Thyroid gland (tissue), 4 donors: ENCODE data around the gene RIPPLY1.

Experiments
- POLR2A ChIP-seq, 2 donors: fragments of 450-650 bp; IDR thresholded peaks; one replicate each; pipeline ENCODE4 v1.6.1; 2017; ENCODE audit warnings: antibody characterized with exemption in 2 of 2, mild to moderate bottlenecking in 2 of 2, moderate library complexity in 1 of 2
- TF ChIP-seq, protein P1 (sequence below), 6 experiments: fragments of 200-600 bp in 3 of 6; fragments of 450-650 bp in 3 of 6; sonication (generic) in 3 of 6; IDR thresholded peaks; one replicate each; pipeline ENCODE4 v1.5.1; 2016 to 2019; ENCODE audit warnings: antibody characterized with exemption in 6 of 6, mild to moderate bottlenecking in 2 of 6, inconsistent platforms in 1 of 6, moderate library complexity in 1 of 6

DNA sequence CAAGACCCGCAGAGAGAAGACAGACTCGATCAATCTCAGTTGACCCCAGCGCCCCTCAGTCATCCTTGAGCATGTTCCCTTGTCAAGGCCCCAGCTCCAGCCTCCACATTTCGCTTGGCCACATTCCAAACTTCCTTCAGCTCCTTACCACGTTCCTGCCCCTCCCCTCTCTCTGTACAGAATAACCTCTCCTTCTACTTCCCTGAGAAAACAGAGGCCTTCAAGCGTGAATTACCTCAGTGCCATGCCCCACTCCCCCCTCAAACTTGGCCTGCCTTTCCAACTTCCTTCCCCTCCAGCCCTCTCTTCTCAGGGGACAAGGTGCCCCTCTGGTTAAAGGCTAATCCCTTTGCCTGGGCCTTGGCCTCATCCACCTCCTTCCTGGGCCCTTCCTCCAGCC is 3.2 kb upstream of the RIPPLY1 start:
- TF ChIP-seq, protein P1, sequence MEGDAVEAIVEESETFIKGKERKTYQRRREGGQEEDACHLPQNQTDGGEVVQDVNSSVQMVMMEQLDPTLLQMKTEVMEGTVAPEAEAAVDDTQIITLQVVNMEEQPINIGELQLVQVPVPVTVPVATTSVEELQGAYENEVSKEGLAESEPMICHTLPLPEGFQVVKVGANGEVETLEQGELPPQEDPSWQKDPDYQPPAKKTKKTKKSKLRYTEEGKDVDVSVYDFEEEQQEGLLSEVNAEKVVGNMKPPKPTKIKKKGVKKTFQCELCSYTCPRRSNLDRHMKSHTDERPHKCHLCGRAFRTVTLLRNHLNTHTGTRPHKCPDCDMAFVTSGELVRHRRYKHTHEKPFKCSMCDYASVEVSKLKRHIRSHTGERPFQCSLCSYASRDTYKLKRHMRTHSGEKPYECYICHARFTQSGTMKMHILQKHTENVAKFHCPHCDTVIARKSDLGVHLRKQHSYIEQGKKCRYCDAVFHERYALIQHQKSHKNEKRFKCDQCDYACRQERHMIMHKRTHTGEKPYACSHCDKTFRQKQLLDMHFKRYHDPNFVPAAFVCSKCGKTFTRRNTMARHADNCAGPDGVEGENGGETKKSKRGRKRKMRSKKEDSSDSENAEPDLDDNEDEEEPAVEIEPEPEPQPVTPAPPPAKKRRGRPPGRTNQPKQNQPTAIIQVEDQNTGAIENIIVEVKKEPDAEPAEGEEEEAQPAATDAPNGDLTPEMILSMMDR (IDR thresholded peaks at IDR 0.05): no peak
- no peak for TF ChIP-seq POLR2A (IDR thresholded peaks at IDR 0.05)
